PFSK-1 (cell line): ENCODE results near the gene DNAH11.

Source experiments
- FOXP2 ChIP-seq: optimal IDR thresholded peaks from 2 replicates; pipeline ENCODE3; 2011; ENCODE audit warnings: borderline replicate concordance, control low read depth, inconsistent platforms; ENCODE audit not compliant: insufficient read depth; ENCODE audit errors: extremely low read length, extremely low read depth
- POLR2AphosphoS5 ChIP-seq: IDR thresholded peaks from 2 replicates; pipeline ENCODE4 v1.6.1; 2012; ENCODE audit warnings: low read depth, mild to moderate bottlenecking, control low read depth, low read length, moderate library complexity
- SIN3A ChIP-seq: IDR thresholded peaks from 2 replicates; pipeline ENCODE4 v1.6.1; 2012; ENCODE audit warnings: mild to moderate bottlenecking, low read length, moderate library complexity, borderline replicate concordance; ENCODE audit not compliant: insufficient read depth
- TAF1 ChIP-seq: IDR thresholded peaks from 2 replicates; pipeline ENCODE4 v1.6.1; 2012; ENCODE audit warnings: low read length, control low read depth, borderline replicate concordance; ENCODE audit not compliant: insufficient read depth
- TF ChIP-seq, protein P1 (sequence below), 2 experiments: IDR thresholded peaks; 2 replicates each; pipeline versions ENCODE4 v1.6.1 to v1.8.0; 2011 to 2012; ENCODE audit warnings: low read depth in 2 of 2, low read length in 2 of 2, control low read depth in 1 of 2, inconsistent platforms in 1 of 2, mild to moderate bottlenecking in 1 of 2, moderate library complexity in 1 of 2; ENCODE audit not compliant: insufficient read depth in 1 of 2

The DNAH11 gene

GRCh38 chr7:21526007-21526406, 16.8 kb upstream of the DNAH11 start:
- TF ChIP-seq FOXP2, result no peak

DNA sequence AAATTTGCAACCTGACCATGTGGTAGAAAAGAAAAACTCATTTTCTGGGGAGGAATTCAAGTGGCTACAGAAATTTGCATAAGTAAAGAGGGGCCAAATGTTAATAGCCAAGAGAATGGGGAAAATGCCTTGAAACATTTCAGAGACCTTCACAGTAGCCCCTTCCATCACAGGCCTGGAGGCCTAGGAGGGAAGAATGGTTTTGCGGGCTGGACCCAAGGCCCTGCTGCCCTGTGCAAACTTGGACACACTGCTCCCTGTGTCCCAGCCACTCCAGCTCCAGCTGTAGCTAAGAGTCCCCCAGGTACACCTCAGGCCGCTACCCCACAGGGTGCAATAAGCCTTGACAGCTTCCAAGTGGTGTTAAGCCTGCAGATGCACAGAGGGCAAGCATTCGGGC, 16.4 kb upstream of the DNAH11 start:
- TF ChIP-seq TAF1 (no peak), SIN3A (no peak), POLR2AphosphoS5 (no peak), FOXP2 (no peak)
- TF ChIP-seq, protein P1, sequence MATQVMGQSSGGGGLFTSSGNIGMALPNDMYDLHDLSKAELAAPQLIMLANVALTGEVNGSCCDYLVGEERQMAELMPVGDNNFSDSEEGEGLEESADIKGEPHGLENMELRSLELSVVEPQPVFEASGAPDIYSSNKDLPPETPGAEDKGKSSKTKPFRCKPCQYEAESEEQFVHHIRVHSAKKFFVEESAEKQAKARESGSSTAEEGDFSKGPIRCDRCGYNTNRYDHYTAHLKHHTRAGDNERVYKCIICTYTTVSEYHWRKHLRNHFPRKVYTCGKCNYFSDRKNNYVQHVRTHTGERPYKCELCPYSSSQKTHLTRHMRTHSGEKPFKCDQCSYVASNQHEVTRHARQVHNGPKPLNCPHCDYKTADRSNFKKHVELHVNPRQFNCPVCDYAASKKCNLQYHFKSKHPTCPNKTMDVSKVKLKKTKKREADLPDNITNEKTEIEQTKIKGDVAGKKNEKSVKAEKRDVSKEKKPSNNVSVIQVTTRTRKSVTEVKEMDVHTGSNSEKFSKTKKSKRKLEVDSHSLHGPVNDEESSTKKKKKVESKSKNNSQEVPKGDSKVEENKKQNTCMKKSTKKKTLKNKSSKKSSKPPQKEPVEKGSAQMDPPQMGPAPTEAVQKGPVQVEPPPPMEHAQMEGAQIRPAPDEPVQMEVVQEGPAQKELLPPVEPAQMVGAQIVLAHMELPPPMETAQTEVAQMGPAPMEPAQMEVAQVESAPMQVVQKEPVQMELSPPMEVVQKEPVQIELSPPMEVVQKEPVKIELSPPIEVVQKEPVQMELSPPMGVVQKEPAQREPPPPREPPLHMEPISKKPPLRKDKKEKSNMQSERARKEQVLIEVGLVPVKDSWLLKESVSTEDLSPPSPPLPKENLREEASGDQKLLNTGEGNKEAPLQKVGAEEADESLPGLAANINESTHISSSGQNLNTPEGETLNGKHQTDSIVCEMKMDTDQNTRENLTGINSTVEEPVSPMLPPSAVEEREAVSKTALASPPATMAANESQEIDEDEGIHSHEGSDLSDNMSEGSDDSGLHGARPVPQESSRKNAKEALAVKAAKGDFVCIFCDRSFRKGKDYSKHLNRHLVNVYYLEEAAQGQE (IDR thresholded peaks at IDR 0.05; ENCODE audit: insufficient read depth in 1 of 2, low read depth in 2 of 2, low read length in 2 of 2), result no peak

DNA sequence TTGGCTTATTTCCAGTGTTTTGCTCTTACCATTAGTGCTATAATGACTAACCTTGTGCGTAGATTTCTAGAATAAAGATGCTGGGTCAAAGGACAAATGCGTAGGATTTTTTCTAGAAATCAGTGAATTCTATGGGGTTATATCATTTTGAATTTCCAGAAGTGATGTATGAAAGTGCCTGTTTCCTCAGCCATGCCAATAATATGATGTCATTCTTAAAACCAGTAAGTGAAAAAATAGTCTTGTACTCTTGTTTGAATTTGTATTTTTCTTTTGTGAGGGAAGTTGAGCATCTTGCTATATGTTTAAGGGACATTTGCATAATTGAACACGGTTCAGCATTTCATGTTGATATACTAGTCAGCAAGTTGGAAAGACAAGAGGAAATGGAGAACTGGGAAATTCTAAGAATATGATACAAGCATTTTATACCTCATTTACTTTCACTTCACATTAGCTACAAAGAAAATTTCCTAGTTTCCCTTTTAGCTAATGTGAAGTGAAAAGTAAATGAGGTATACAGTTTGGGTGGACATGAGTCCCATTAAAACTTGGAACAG, 3.8 kb upstream of the DNAH11 start:
- TF ChIP-seq, protein P1 (IDR thresholded peaks at IDR 0.05; ENCODE audit: insufficient read depth in 1 of 2, low read depth in 2 of 2, low read length in 2 of 2), result no peak
- TF ChIP-seq SIN3A, result no peak
- TF ChIP-seq FOXP2, result no peak
- TF ChIP-seq TAF1, result no peak
- no peak for TF ChIP-seq POLR2AphosphoS5

- no peak for TF ChIP-seq POLR2AphosphoS5
- TF ChIP-seq TAF1, result no peak
- TF ChIP-seq, protein P1 (IDR thresholded peaks at IDR 0.05; ENCODE audit: insufficient read depth in 1 of 2, low read depth in 2 of 2, low read length in 2 of 2), result no peak
- no peak for TF ChIP-seq FOXP2
- no peak for TF ChIP-seq SIN3A
Measured at GRCh38 chr7:21543528-21544302, 876 bp downstream of the DNAH11 start.

DNA sequence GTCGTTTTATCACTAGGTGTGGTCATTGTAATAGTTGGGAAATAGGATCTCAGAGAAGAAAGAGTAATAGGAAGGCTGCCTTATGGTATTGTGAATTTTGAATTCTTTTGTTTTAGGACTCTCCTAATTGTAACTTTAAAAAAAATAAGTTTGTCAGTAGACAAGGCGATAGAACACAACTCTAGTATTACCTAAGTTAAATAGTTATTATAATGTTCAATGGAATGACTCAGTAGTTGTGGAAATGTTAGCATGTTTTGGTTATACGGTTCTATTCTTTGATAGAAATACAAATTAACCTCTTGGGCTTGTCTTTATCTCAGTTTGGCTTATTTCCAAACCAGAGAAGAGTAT, 1.4 kb downstream of the DNAH11 start:
- TF ChIP-seq FOXP2, result no peak
- TF ChIP-seq SIN3A, result no peak
- TF ChIP-seq, protein P1 (IDR thresholded peaks at IDR 0.05; ENCODE audit: insufficient read depth in 1 of 2, low read depth in 2 of 2, low read length in 2 of 2), result no peak
- no peak for TF ChIP-seq POLR2AphosphoS5
- TF ChIP-seq TAF1, result no peak
